HG02938 (cell line): ENCODE data around the gene MAP3K19.
A peak's percentile ranks its signal among the peaks of the same experiment; 100 is the strongest.
"Not testable (repeated sequence)": the region's sequence is repeated elsewhere in the genome, so short reads cannot be mapped to it uniquely, and the experiment has no call there.

Source experiments
- ATAC-seq: cut with Tn5 transposase; IDR thresholded peaks from one replicate; pipeline ENCODE4 v1.9.1; 2021; ENCODE audit warnings: mild to moderate bottlenecking, moderate library complexity; ENCODE audit not compliant: unreplicated experiment

Gene MAP3K19

GRCh38 chr2:135052997-135053474, 5.8 kb upstream of the MAP3K19 start:
- ATAC-seq: peak; percentile 37

GRCh38 chr2:135052042-135052876, 5.0 kb upstream of the MAP3K19 start, which contains the start of gene RAB3GAP1:
RAB3GAP1 (plus strand) TSS chr2:135052292; CDS start chr2:135052308, 16 bp downstream.
- ATAC-seq: peak; percentile 84

GRCh38 chr2:135050684-135051083, 3.4 kb upstream of the MAP3K19 start:
- ATAC-seq: no peak

- ATAC-seq: no peak
Observed at GRCh38 chr2:135050132-135050531, 2.9 kb upstream of the MAP3K19 start.

GRCh38 chr2:135048122-135048521, 875 bp upstream of the MAP3K19 start:
- ATAC-seq: no peak

GRCh38 chr2:135043345-135043744, 3.9 kb downstream of the MAP3K19 start:
- no peak for ATAC-seq

- no peak for ATAC-seq
Observed at GRCh38 chr2:135037831-135038230, 9.4 kb downstream of the MAP3K19 start.

- not testable (repeated sequence) for ATAC-seq
Observed at GRCh38 chr2:135033216-135033615, 14.0 kb downstream of the MAP3K19 start.

GRCh38 chr2:135030826-135031225, 16.4 kb downstream of the MAP3K19 start:
- ATAC-seq: no peak

GRCh38 chr2:135029481-135030134, 17.6 kb downstream of the MAP3K19 start:
- no peak for ATAC-seq

GRCh38 chr2:135023886-135024485, 23.3 kb downstream of the MAP3K19 start:
- ATAC-seq: no peak

- no peak for ATAC-seq
Observed at GRCh38 chr2:135022952-135023880, 24.0 kb downstream of the MAP3K19 start.

GRCh38 chr2:135021618-135022017, 25.6 kb downstream of the MAP3K19 start:
- ATAC-seq: no peak

GRCh38 chr2:135011633-135012032, 35.6 kb downstream of the MAP3K19 start:
- no peak for ATAC-seq

- ATAC-seq: no peak
Observed at GRCh38 chr2:135010200-135010942, 36.9 kb downstream of the MAP3K19 start.

- no peak for ATAC-seq
Observed at GRCh38 chr2:135009339-135009738, 37.9 kb downstream of the MAP3K19 start.

GRCh38 chr2:135005753-135006152, 41.5 kb downstream of the MAP3K19 start:
- no peak for ATAC-seq

- no peak for ATAC-seq
Observed at GRCh38 chr2:135004005-135004746, 43.1 kb downstream of the MAP3K19 start.

GRCh38 chr2:135002836-135003235, 44.4 kb downstream of the MAP3K19 start:
- no peak for ATAC-seq
